DND-41 (cell line): ENCODE results near the gene TVP23C.
"Not testable (repeated sequence)": the region's sequence is repeated elsewhere in the genome, so short reads cannot be mapped to it uniquely, and the experiment has no call there.

Experiments used
- EZH2 ChIP-seq: IDR thresholded peaks from 3 replicates; pipeline ENCODE4 v1.6.1; 2012; ENCODE audit warnings: borderline replicate concordance, low read depth, mild to moderate bottlenecking, moderate library complexity, low read length, inconsistent platforms; ENCODE audit not compliant: severe bottlenecking
- TF ChIP-seq, protein P1 (sequence below): IDR thresholded peaks from 2 replicates; pipeline ENCODE4 v1.5.1; 2012; ENCODE audit warnings: borderline replicate concordance, low read length, moderate library complexity, mild to moderate bottlenecking; ENCODE audit not compliant: poor library complexity, severe bottlenecking; ENCODE audit errors: extremely low read depth

DNA sequence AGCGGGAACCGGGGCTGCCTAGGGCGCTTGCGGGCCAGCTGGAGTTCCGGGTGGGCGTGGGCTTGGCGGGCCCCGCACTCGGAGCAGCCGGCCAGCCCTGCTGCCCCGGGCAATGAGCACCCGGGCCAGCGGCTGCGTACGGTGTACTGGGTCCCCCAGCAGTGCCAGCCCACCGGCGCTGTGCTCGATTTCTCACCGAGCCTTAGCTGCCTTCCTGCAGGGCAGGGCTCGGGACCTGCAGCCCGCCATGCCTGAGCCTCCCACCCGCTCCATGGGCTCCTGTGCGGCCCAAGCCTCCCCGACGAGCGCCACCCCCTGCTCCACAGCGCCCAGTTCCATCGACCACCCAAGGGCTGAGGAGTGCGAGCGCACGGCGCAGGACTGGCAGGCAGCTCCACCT lies 57.6 kb downstream of the TVP23C start:
- TF ChIP-seq, protein P1, sequence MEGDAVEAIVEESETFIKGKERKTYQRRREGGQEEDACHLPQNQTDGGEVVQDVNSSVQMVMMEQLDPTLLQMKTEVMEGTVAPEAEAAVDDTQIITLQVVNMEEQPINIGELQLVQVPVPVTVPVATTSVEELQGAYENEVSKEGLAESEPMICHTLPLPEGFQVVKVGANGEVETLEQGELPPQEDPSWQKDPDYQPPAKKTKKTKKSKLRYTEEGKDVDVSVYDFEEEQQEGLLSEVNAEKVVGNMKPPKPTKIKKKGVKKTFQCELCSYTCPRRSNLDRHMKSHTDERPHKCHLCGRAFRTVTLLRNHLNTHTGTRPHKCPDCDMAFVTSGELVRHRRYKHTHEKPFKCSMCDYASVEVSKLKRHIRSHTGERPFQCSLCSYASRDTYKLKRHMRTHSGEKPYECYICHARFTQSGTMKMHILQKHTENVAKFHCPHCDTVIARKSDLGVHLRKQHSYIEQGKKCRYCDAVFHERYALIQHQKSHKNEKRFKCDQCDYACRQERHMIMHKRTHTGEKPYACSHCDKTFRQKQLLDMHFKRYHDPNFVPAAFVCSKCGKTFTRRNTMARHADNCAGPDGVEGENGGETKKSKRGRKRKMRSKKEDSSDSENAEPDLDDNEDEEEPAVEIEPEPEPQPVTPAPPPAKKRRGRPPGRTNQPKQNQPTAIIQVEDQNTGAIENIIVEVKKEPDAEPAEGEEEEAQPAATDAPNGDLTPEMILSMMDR = not testable (repeated sequence)
- not testable (repeated sequence) for TF ChIP-seq EZH2
